Panc1 (cell line): ENCODE measurements around the gene RNF19B. TPM values are rescaled to one million over a fixed set of nuclear protein-coding genes. Genes with fewer than 3 reads are reported as not detected.

Experiments
- ATAC-seq: fragments of 200-7000 bp; cut with Tn5 transposase; 2 replicates; pipeline ENCODE4 v1.9.1; 2020; ENCODE audit warnings: mild to moderate bottlenecking, moderate library complexity
- BruUV-seq: library from RNA; stranded (reverse); fragments of 400-500 nt; replicated peaks from 2 replicates; lab custom pipeline; 2021; lab: Mats Ljungman, UMichigan
- CTCF ChIA-PET: fragments of 300-600 bp; sonication (Branson Sonifier 250); formaldehyde crosslinking; loops from one replicate; lab custom pipeline; 2022; ENCODE audit warnings: antibody characterized with exemption; lab: Charles Lee
- POLR2A ChIA-PET: fragments of 300-600 bp; sonication (Branson Sonifier 250); formaldehyde crosslinking; loops from one replicate; lab custom pipeline; 2022; ENCODE audit warnings: antibody characterized with exemption; lab: Charles Lee
- DNase-seq: peaks from one replicate; pipeline ENCODE4 v3.0.0-alpha.2; 2010; ENCODE audit warnings: low read depth, low spot score
- H3K27ac ChIP-seq: 2 replicates; pipeline ENCODE4 v1.5.1; 2011; ENCODE audit warnings: mild to moderate bottlenecking, low read length, inconsistent platforms
- H3K27me3 ChIP-seq: fragments of 200-500 bp; sonication (Bioruptor generic); 2 replicates; pipeline ENCODE4 v1.6.0; 2014; ENCODE audit warnings: low read length, inconsistent platforms; ENCODE audit not compliant: control insufficient read depth, insufficient read depth
- H3K36me3 ChIP-seq: fragments of 200-500 bp; sonication (Bioruptor generic); 2 replicates; pipeline ENCODE4 v1.5.1; 2014; ENCODE audit warnings: inconsistent platforms, mild to moderate bottlenecking, low read length, moderate library complexity; ENCODE audit not compliant: control insufficient read depth, insufficient read depth
- H3K4me1 ChIP-seq: 2 replicates; pipeline ENCODE4 v1.5.1; 2011; ENCODE audit warnings: inconsistent platforms, mild to moderate bottlenecking, low read length, moderate library complexity; ENCODE audit not compliant: control insufficient read depth, insufficient read depth
- H3K4me3 ChIP-seq, 2 experiments: 2 replicates each; pipeline ENCODE4 v1.5.1; 2011 to 2012; ENCODE audit warnings: low read depth in 2 of 2, low read length in 2 of 2, mild to moderate bottlenecking in 2 of 2, inconsistent platforms in 1 of 2, moderate library complexity in 1 of 2
- H3K9me3 ChIP-seq: fragments of 200-500 bp; sonication (Bioruptor generic); 2 replicates; pipeline ENCODE4 v1.5.1; 2014; ENCODE audit warnings: low read depth, mild to moderate bottlenecking, inconsistent platforms, low read length, moderate library complexity; ENCODE audit not compliant: control insufficient read depth, insufficient read depth
- POLR2AphosphoS5 ChIP-seq: IDR thresholded peaks from 2 replicates; pipeline ENCODE4 v1.6.1; 2012; ENCODE audit warnings: mild to moderate bottlenecking, low read depth, low read length, moderate library complexity
- SIN3A ChIP-seq: IDR thresholded peaks from 2 replicates; pipeline ENCODE4 v1.6.1; 2012; ENCODE audit warnings: low read depth, mild to moderate bottlenecking, low read length, moderate library complexity, borderline replicate concordance; ENCODE audit not compliant: insufficient read depth
- TCF7L2 ChIP-seq: IDR thresholded peaks from 2 replicates; pipeline ENCODE4 v1.6.1; 2011; ENCODE audit warnings: mild to moderate bottlenecking, low read depth, low read length, inconsistent platforms
- in situ Hi-C: cut with HindIII; loops from 2 replicates; pipeline ENCODE4 v1.10.0; 2016; ENCODE audit warnings: low sequenced_read_pairs, low pct_unique_long_range_greater_than_20kb
- intact Hi-C: fragments of 100-400 bp; cut with micrococcal nuclease; formaldehyde crosslinking; loops from one replicate; pipeline ENCODE4 v1.10.0; 2022; ENCODE audit not compliant: unreplicated experiment
- total RNA-seq: library from RNA; stranded (reverse); gene quantifications from one replicate; pipeline ENCODE4 v1.2.1, GENCODE V29; 2021; ENCODE audit not compliant: unreplicated experiment
- TF ChIP-seq, protein P1 (sequence below), 2 experiments: IDR thresholded peaks; 2 replicates each; pipeline ENCODE4 v1.6.1; 2011 to 2012; ENCODE audit warnings: low read depth in 2 of 2, control low read depth in 1 of 2, low read length in 1 of 2, mild to moderate bottlenecking in 1 of 2, moderate library complexity in 1 of 2; ENCODE audit not compliant: insufficient read depth in 1 of 2
- TF ChIP-seq, protein P2 (sequence below): fragments of 450-650 bp; IDR thresholded peaks from 2 replicates; pipeline ENCODE4 v1.5.1; 2017; ENCODE audit warnings: mild to moderate bottlenecking

The RNF19B gene
- total RNA-seq, 1 experiment from 2014 or later = 29.1 TPM

DNA sequence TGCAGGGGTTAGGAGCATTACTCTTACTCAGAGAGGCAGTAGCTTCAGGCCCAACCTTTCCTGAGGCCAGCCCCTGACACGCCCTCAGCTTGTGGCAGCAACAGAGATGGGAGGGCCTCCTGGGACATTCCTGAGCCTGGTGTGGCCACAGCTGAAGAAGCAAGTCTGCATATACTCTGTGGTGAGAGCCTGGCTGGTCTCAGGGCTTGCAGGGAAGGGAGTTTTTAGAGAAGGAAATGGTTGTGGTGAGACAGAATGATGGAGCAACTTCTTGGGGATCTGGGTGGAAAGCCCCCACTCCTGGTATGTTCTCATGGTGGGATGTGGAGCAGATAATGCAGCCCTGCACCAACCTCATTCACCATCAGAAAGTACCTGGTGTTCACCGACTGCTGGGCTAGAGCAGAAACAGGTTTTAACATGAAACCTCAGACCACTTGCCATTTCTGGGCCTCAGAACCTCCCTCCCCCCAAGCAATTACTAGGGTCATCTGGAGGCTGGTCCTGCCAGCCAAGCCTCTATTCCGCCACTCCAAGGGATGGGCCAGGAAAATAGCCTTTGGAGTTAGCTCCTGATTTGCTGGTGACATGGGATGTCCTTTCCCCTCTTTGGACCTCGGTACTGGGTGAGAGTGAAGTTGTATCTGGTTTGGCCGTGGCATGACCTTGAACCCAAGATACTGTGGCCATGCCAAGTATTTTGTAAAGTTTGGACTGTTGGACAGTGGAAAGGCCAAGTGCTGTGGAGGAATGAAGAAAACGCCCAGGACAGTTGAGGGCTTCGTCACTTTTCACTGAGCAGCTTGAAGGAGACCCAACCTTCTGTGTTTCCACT, 28.1 kb upstream of the RNF19B start:
- Histone ChIP-seq H3K27me3 (no peaks in the 10 kb centered on the region), H3K9me3 (no peaks in the 10 kb centered on the region), H3K36me3 (no peaks in the 10 kb centered on the region), H3K4me1 (peaks cover 9% of the 10 kb centered on the region; the same call in 1 of the 2 replicates), H3K4me3 (no peak overlapping the region), H3K27ac (no peak overlapping the region)
- in situ Hi-C loops (no loop called here), intact Hi-C loops (no loop called here)
- ChIA-PET CTCF (no interaction called here), POLR2A (no interaction called here)
- BruUV-seq = no TSS peak
- no peak for TF ChIP-seq POLR2AphosphoS5
- DNase-seq (no peak), ATAC-seq (peak; percentile 76)

DNA sequence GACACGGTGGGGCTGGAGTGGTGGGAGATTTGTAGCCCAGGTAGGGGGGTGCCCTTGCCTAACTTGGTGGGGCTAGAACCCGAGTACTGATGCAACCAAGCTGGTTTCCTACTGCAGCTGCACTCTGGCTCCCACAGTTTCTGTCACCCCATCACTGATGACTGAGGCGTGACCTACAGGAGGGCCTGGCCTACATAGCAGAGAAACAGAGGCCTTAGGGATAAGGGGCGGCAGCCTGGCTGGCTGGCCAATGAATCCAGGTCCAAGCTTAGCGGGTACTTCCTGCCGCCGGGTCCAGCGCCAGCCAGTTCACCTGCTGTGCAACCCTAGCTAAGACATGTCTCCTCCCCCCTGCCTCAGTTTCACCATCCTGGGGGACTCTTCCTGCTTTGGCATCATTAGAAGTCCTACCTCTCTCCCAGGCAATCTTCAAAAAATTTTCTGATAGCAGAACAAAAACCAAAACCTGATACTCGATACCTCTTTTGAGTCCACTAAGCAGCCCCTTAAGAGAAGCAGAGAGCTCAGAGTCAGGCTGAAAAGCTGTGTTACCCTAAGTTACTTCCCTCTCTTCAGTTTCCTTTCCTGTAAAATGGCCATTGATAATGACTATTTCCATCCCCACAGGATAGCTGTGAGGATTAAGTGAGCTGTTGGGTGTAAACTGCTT, 27.3 kb upstream of the RNF19B start:
- BruUV-seq = no TSS peak
- H3K27ac ChIP-seq = no peak overlapping the region
- no peak; the same call in 1 of the 2 replicates for ATAC-seq
- no peak for TF ChIP-seq TCF7L2
- TF ChIP-seq, protein P1, sequence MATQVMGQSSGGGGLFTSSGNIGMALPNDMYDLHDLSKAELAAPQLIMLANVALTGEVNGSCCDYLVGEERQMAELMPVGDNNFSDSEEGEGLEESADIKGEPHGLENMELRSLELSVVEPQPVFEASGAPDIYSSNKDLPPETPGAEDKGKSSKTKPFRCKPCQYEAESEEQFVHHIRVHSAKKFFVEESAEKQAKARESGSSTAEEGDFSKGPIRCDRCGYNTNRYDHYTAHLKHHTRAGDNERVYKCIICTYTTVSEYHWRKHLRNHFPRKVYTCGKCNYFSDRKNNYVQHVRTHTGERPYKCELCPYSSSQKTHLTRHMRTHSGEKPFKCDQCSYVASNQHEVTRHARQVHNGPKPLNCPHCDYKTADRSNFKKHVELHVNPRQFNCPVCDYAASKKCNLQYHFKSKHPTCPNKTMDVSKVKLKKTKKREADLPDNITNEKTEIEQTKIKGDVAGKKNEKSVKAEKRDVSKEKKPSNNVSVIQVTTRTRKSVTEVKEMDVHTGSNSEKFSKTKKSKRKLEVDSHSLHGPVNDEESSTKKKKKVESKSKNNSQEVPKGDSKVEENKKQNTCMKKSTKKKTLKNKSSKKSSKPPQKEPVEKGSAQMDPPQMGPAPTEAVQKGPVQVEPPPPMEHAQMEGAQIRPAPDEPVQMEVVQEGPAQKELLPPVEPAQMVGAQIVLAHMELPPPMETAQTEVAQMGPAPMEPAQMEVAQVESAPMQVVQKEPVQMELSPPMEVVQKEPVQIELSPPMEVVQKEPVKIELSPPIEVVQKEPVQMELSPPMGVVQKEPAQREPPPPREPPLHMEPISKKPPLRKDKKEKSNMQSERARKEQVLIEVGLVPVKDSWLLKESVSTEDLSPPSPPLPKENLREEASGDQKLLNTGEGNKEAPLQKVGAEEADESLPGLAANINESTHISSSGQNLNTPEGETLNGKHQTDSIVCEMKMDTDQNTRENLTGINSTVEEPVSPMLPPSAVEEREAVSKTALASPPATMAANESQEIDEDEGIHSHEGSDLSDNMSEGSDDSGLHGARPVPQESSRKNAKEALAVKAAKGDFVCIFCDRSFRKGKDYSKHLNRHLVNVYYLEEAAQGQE (IDR thresholded peaks at IDR 0.05; ENCODE audit: insufficient read depth in 1 of 2, low read depth in 2 of 2, low read length in 1 of 2) = no peak
- TF ChIP-seq SIN3A = no peak
- TF ChIP-seq, protein P2, sequence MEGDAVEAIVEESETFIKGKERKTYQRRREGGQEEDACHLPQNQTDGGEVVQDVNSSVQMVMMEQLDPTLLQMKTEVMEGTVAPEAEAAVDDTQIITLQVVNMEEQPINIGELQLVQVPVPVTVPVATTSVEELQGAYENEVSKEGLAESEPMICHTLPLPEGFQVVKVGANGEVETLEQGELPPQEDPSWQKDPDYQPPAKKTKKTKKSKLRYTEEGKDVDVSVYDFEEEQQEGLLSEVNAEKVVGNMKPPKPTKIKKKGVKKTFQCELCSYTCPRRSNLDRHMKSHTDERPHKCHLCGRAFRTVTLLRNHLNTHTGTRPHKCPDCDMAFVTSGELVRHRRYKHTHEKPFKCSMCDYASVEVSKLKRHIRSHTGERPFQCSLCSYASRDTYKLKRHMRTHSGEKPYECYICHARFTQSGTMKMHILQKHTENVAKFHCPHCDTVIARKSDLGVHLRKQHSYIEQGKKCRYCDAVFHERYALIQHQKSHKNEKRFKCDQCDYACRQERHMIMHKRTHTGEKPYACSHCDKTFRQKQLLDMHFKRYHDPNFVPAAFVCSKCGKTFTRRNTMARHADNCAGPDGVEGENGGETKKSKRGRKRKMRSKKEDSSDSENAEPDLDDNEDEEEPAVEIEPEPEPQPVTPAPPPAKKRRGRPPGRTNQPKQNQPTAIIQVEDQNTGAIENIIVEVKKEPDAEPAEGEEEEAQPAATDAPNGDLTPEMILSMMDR = no peak
- TF ChIP-seq POLR2AphosphoS5 = no peak
- intact Hi-C loops (no loop called here), in situ Hi-C loops (no loop called here)
- no peak for DNase-seq
- H3K27me3 ChIP-seq = no peaks in the 10 kb centered on the region
- no peaks in the 10 kb centered on the region for H3K36me3 ChIP-seq
- H3K4me1 ChIP-seq = peaks cover 8% of the 10 kb centered on the region; the same call in 1 of the 2 replicates
- ChIA-PET POLR2A (no interaction called here), CTCF (no interaction called here)
- no peaks in the 10 kb centered on the region for H3K9me3 ChIP-seq
- no peak overlapping the region for H3K4me3 ChIP-seq

DNA sequence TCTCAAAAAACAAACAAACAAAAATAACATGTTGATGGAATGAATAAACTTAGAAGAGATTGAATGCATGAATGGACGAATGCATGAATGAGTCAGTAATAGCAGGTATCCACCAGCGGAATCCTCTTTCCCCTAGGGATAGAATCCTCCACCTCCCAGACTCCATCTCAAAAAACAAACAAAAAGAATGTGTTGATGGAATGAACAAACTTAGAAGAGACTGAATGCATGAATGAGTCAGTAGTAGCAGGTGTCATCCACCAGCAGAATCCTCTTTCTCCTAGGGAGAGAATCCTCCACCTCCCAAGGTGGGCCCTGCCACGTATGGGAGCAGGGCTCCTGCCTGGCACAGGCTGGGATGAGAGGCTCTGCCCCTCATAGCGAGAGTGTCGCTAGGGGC, 26.8 kb upstream of the RNF19B start:
- peaks cover 8% of the 10 kb centered on the region; the same call in 1 of the 2 replicates for H3K4me1 ChIP-seq
- no peaks in the 10 kb centered on the region for H3K36me3 ChIP-seq
- no peak for DNase-seq
- no peaks in the 10 kb centered on the region for H3K9me3 ChIP-seq
- intact Hi-C loops (no loop called here), in situ Hi-C loops (no loop called here)
- H3K4me3 ChIP-seq = no peak overlapping the region
- H3K27me3 ChIP-seq = no peaks in the 10 kb centered on the region
- no peak overlapping the region for H3K27ac ChIP-seq
- no peak for TF ChIP-seq TCF7L2
- no peak for TF ChIP-seq POLR2AphosphoS5
- BruUV-seq = no TSS peak
- CTCF ChIA-PET = no interaction called here
- ATAC-seq = no peak; the same call in 1 of the 2 replicates
- POLR2A ChIA-PET = no interaction called here
